Heart left ventricle (tissue), 16 donors: ENCODE data around the gene LZTFL1. TPM values are rescaled to one million over a fixed set of nuclear protein-coding genes. Genes with fewer than 3 reads are reported as not detected.

Experiments used
- ATAC-seq, 4 donors: fragments of 200-7000 bp; cut with Tn5 transposase; one replicate each; pipeline ENCODE4 v1.9.1; 2020 to 2022; ENCODE audit warnings: moderate library complexity in 4 of 4, mild to moderate bottlenecking in 3 of 4, moderate number of reproducible peaks in 1 of 4
- DNase-seq, 5 donors: peaks; one replicate each; pipeline ENCODE4 v3.0.0-alpha.2; 2020
- H3K27ac ChIP-seq, 12 donors: fragments of 200-600 bp; sonication (generic) in 4 of 12; one replicate each; pipeline versions ENCODE4 v1.5.0 to v1.8.0; 2016 to 2022; ENCODE audit warnings: mild to moderate bottlenecking in 2 of 12
- H3K27me3 ChIP-seq, 9 donors: fragments of 200-600 bp; sonication (generic) in 2 of 9; one replicate each; pipeline versions ENCODE4 v1.5.1 to v1.8.0; 2016 to 2022; ENCODE audit warnings: mild to moderate bottlenecking in 3 of 9
- H3K36me3 ChIP-seq, 9 donors: fragments of 200-600 bp; sonication (generic) in 2 of 9; one replicate each; pipeline versions ENCODE4 v1.5.0 to v1.8.0; 2018 to 2022; ENCODE audit warnings: mild to moderate bottlenecking in 2 of 9
- H3K4me1 ChIP-seq, 12 donors: fragments of 200-600 bp; sonication (generic) in 4 of 12; one replicate each; pipeline versions ENCODE4 v1.5.0 to v1.8.0; 2016 to 2022; ENCODE audit warnings: mild to moderate bottlenecking in 3 of 12
- H3K4me3 ChIP-seq, 12 donors: fragments of 200-600 bp; sonication (generic) in 4 of 12; one replicate each; pipeline versions ENCODE4 v1.5.0 to v1.8.0; 2017 to 2022; ENCODE audit warnings: mild to moderate bottlenecking in 9 of 12, moderate library complexity in 4 of 12
- H3K9me3 ChIP-seq, 12 donors: fragments of 200-600 bp; sonication (generic) in 4 of 12; one replicate each; pipeline versions ENCODE4 v1.5.0 to v1.8.0; 2016 to 2022; ENCODE audit warnings: mild to moderate bottlenecking in 1 of 12
- CTCF ChIP-seq, 12 donors: fragments of 200-600 bp; sonication (generic) in 4 of 12; IDR thresholded peaks; one replicate each; pipeline versions ENCODE4 v1.5.0 to v1.8.0; 2018 to 2022; ENCODE audit warnings: antibody characterized with exemption in 12 of 12, mild to moderate bottlenecking in 5 of 12
- POLR2A ChIP-seq, 2 donors: fragments of 450-650 bp; IDR thresholded peaks; one replicate each; pipeline ENCODE4 v1.6.1; 2017; ENCODE audit warnings: antibody characterized with exemption in 2 of 2, mild to moderate bottlenecking in 2 of 2, moderate library complexity in 2 of 2
- WGBS, 4 donors: extraction: QIAGEN DNeasy Blood & Tissue Kit in 2 of 4; methylation state at CpG; one replicate each; pipeline versions ENCODE4 v1.1.5 to v1.1.7; 2013 to 2018; 5-methylcytosine and 5-hydroxymethylcytosine counted together
- intact Hi-C, 10 donors: fragments of 100-400 bp; cut with DNase I; formaldehyde crosslinking; loops; one replicate each; pipeline versions ENCODE4 v1.11.1 to v1.14.2; 2022
- long read RNA-seq, 3 donors: library from polyadenylated mRNA; unstranded; transcript quantifications; one replicate each; pipeline ENCODE4 v2.0.0, GENCODE V29; 2020 to 2021
- polyA plus RNA-seq, 2 donors: library from polyadenylated mRNA; stranded (reverse); fragments of 200-250 nt; gene quantifications; one replicate each; pipeline ENCODE4 v1.2.3, GENCODE V29; 2013
- total RNA-seq, 9 donors: library from RNA; depleted of rRNA in 2 of 9; stranded (reverse); fragments of >200 nt in 2 of 9; fragmentation: NEBNext Ultra II Directional in 3 of 9; extraction: Animal tissue kit (Norgen Biotek cat#: 25700) in 3 of 9; gene quantifications; one replicate each; pipeline versions ENCODE4 v1.1.0 to v1.2.4, GENCODE V29; 2016 to 2023
- donor health status: ischemic (EF 13 %, LVEDD 7.1; RV severe dilation, severe dysfunction).
- donor health status: healthy with polysubstance abuse.
- donor health status: DM: no; HTN: yes; CAD: no.
- donor health status: DM: no; HTN: no; CAD: no.
- donor health status: ischemic (EF 25% LVEDD 6.9; RV normal size, moderate dysfunction).
- donor health status: ischemic (EF 25% LVEDD 5.7; RV mildly dilated, moderate dysfunction).
- donor health status: healthy.
- donor health status: DM: yes; HTN: yes; CAD: no.
- donor health status: ischemic (EF 35%, LVEDD 5.7; RV mildly dilated, moderate dysfunction).
- donor health status: nonischemic (EF 11% LVEDD 7.7; RV severe dilation, severe dysfunction).
- donor health status: DM: yes; HTN: yes; CAD: no.
- donor health status: PGD.
- donor health status: ischemic (EF 29% LVEDD 5.4; RV normal size, mild dysfunction).
- donor health status: nonischemic (EF 23%, LVEDD 6.1; RV moderate dilation, normal function).

Gene LZTFL1
- total RNA-seq: 10 to 100 TPM in 2 of 9 donors, 1 to 10 TPM in 7; 6.7 to 13.0 (median 8.8) TPM
- polyA plus RNA-seq: 10 to 100 TPM in 1 of 2 donors, 1 to 10 TPM in 1; 1.7 to 13.1 TPM
- long read RNA-seq, donor 1, full-length matches to known transcripts: 1 of 2 reads
- long read RNA-seq, donor 1, partial matches to known transcripts: 1 of 2 reads
- long read RNA-seq, donor 1, other reads (novel, unspliced or antisense): 0 of 2 reads
- long read RNA-seq, donor 2, full-length matches to known transcripts: 16 of 17 reads
- long read RNA-seq, donor 2, partial matches to known transcripts: 0 of 17 reads
- long read RNA-seq, donor 2, other reads (novel, unspliced or antisense): 1 of 17 reads
- long read RNA-seq, donor 3, full-length matches to known transcripts: 4 of 5 reads
- long read RNA-seq, donor 3, partial matches to known transcripts: 1 of 5 reads
- long read RNA-seq, donor 3, other reads (novel, unspliced or antisense): 0 of 5 reads

GRCh38 chr3:45841757-45842491 lies at the start of gene LZTFL1:
LZTFL1 (minus strand) TSS chr3:45842119; CDS start chr3:45841991, 128 bp downstream.
- DNase-seq (peak; percentile 90 to 95 (median 93)), ATAC-seq (peak; percentile 94 to 99 (median 98))
- Histone ChIP-seq H3K27ac (peak within 1 kb of the TSS in 7 of 12 donors; percentile 17 to 53 (median 38)), H3K4me1 (peaks cover 0 to 16% (median 8%) of the 10 kb centered on the region in 12 donors), H3K4me3 (peak within 1 kb of the TSS; percentile 67 to 98 (median 86)), H3K9me3 (no peaks in the 10 kb centered on the region), H3K27me3 (no peaks in the 10 kb centered on the region), H3K36me3 (peaks cover 0 to 7% (median 0%) of the 10 kb centered on the region in 9 donors)
- intact Hi-C loops: loop anchor here in 3 of 10 donors (5.0 to 10.0 kb wide), 2 partner anchors 233 to 235 kb away; no protein-coding TSS in a partner anchor
- TF ChIP-seq CTCF (IDR thresholded peaks at IDR 0.05) (no peak), POLR2A (IDR thresholded peaks at IDR 0.05) (peak in 1 of 2 donors; percentile 44)
- 3 to 11% (median 3%) methylated on average over 21 to 49 of the region's 49 CpGs for WGBS, 4 donors

- DNase-seq (no peak), ATAC-seq (no peak)
- H3K9me3 ChIP-seq: peaks cover 0 to 4% (median 0%) of the 10 kb centered on the region in 12 donors
- H3K27ac ChIP-seq: no peak overlapping the region
- TF ChIP-seq CTCF (IDR thresholded peaks at IDR 0.05) (no peak), POLR2A (IDR thresholded peaks at IDR 0.05) (no peak)
- no peaks in the 10 kb centered on the region for H3K4me1 ChIP-seq
- no peaks in the 10 kb centered on the region for H3K36me3 ChIP-seq
- H3K27me3 ChIP-seq: peaks cover 0 to 3% (median 0%) of the 10 kb centered on the region in 9 donors
- intact Hi-C loops: no loop called here
- no peak overlapping the region for H3K4me3 ChIP-seq
- WGBS, 4 donors: 48 to 54% (median 50%) methylated on average over 3 of the region's 3 CpGs
Measured at GRCh38 chr3:45890405-45890804, 48.5 kb upstream of the LZTFL1 start.

GRCh38 chr3:45889337-45889736 lies 47.4 kb upstream of the LZTFL1 start:
- Histone ChIP-seq H3K36me3 (no peaks in the 10 kb centered on the region), H3K4me3 (no peak overlapping the region), H3K27ac (no peak overlapping the region), H3K27me3 (peaks cover 0 to 3% (median 0%) of the 10 kb centered on the region in 9 donors), H3K9me3 (peaks cover 0 to 4% (median 0%) of the 10 kb centered on the region in 12 donors), H3K4me1 (no peaks in the 10 kb centered on the region)
- 82 to 87% (median 86%) methylated on average over 4 of the region's 4 CpGs for WGBS, 4 donors
- no peak for DNase-seq
- ATAC-seq: no peak
- intact Hi-C loops: no loop called here
- TF ChIP-seq CTCF (IDR thresholded peaks at IDR 0.05) (no peak), POLR2A (IDR thresholded peaks at IDR 0.05) (no peak)
